Cardiac muscle cell (in vitro differentiated cells and primary cell): ENCODE measurements around the gene GPX8. TPM values are rescaled to one million over a fixed set of nuclear protein-coding genes. Genes with fewer than 3 reads are reported as not detected.
A peak's percentile ranks its signal among the peaks of the same experiment; 100 is the strongest.

Experiments used
- DNase-seq, 2 donors: peaks; one replicate each; pipeline versions ENCODE4 v3.0.0 to v3.0.0-alpha.2; 2010 to 2017; ENCODE audit warnings: low read depth in 1 of 2, low spot score in 1 of 2
- H3K27ac ChIP-seq: fragments of 200-600 bp; sonication (generic); 2 replicates; pipeline ENCODE4 v1.5.1; 2016
- H3K27me3 ChIP-seq: fragments of 200-600 bp; sonication (generic); 2 replicates; pipeline ENCODE4 v1.6.0; 2016; ENCODE audit warnings: control low read depth
- H3K36me3 ChIP-seq: fragments of 200-600 bp; sonication (generic); 2 replicates; pipeline ENCODE4 v1.5.1; 2016; ENCODE audit warnings: control low read depth
- H3K4me1 ChIP-seq: fragments of 200-600 bp; sonication (generic); 2 replicates; pipeline ENCODE4 v1.8.1; 2017; ENCODE audit warnings: low read depth, mild to moderate bottlenecking, mixed run types
- H3K4me3 ChIP-seq: fragments of 200-600 bp; sonication (generic); 2 replicates; pipeline ENCODE4 v1.5.1; 2016; ENCODE audit warnings: mild to moderate bottlenecking
- H3K9me3 ChIP-seq: fragments of 200-600 bp; sonication (generic); 2 replicates; pipeline ENCODE4 v1.5.1; 2017; ENCODE audit warnings: low read depth, mild to moderate bottlenecking, control low read depth
- CTCF ChIP-seq: IDR thresholded peaks from 2 replicates; pipeline ENCODE4 v1.5.1; 2012; ENCODE audit warnings: low read depth, mild to moderate bottlenecking, low read length
- polyA plus RNA-seq: library from polyadenylated mRNA; unstranded; fragments of >200 nt; fragmentation: Nextera tagmentation; extraction: Ambion mirVana; gene quantifications from 2 replicates; pipeline ENCODE4 v1.2.1, GENCODE V29; 2016
- total RNA-seq: library from RNA; depleted of rRNA; stranded (reverse); fragments of >200 nt; gene quantifications from 2 replicates; pipeline ENCODE4 v1.2.3, GENCODE V29; 2016

GPX8 gene
- total and polyA plus RNA-seq, 2 experiments from 2014 or later = 44.5 to 68.5 TPM

- Histone ChIP-seq H3K4me1 (peaks cover 4% of the 10 kb centered on the region), H3K9me3 (no peaks in the 10 kb centered on the region), H3K27ac (no peak overlapping the region), H3K4me3 (peak overlapping the region; percentile 39), H3K36me3 (no peaks in the 10 kb centered on the region), H3K27me3 (peaks cover 58% of the 10 kb centered on the region)
- no peak for TF ChIP-seq CTCF
- no peak for DNase-seq
These were observed 13.8 kb downstream of the GPX8 start for GRCh38 chr5:55173687-55174230.

- Histone ChIP-seq H3K36me3 (no peaks in the 10 kb centered on the region), H3K9me3 (no peaks in the 10 kb centered on the region), H3K27me3 (peaks cover 79% of the 10 kb centered on the region), H3K27ac (no peak overlapping the region), H3K4me1 (peaks cover 4% of the 10 kb centered on the region), H3K4me3 (peak overlapping the region; percentile 25)
- no peak for DNase-seq
- TF ChIP-seq CTCF = no peak
These were observed 15.8 kb downstream of the GPX8 start for GRCh38 chr5:55175781-55176175.

GRCh38 chr5:55176176-55176818 lies 16.3 kb downstream of the GPX8 start:
- peak; percentile 9 to 82 for DNase-seq
- Histone ChIP-seq H3K27ac (no peak overlapping the region), H3K27me3 (peaks cover 84% of the 10 kb centered on the region), H3K4me3 (peak overlapping the region; percentile 25), H3K9me3 (no peaks in the 10 kb centered on the region), H3K4me1 (peaks cover 4% of the 10 kb centered on the region), H3K36me3 (no peaks in the 10 kb centered on the region)
- TF ChIP-seq CTCF = no peak

GRCh38 chr5:55177078-55177477 lies 17.1 kb downstream of the GPX8 start:
- DNase-seq = no peak
- H3K9me3 ChIP-seq = no peaks in the 10 kb centered on the region
- no peaks in the 10 kb centered on the region for H3K36me3 ChIP-seq
- H3K4me3 ChIP-seq = no peak overlapping the region
- H3K27me3 ChIP-seq = peaks cover 92% of the 10 kb centered on the region
- H3K4me1 ChIP-seq = peaks cover 4% of the 10 kb centered on the region
- TF ChIP-seq CTCF = no peak
- no peak overlapping the region for H3K27ac ChIP-seq

GRCh38 chr5:55180016-55180415 lies 20.0 kb downstream of the GPX8 start:
- no peaks in the 10 kb centered on the region for H3K9me3 ChIP-seq
- H3K27ac ChIP-seq = no peak overlapping the region
- DNase-seq = no peak
- H3K27me3 ChIP-seq = peaks cover 82% of the 10 kb centered on the region
- no peak overlapping the region for H3K4me3 ChIP-seq
- H3K36me3 ChIP-seq = no peaks in the 10 kb centered on the region
- no peaks in the 10 kb centered on the region for H3K4me1 ChIP-seq
- TF ChIP-seq CTCF = no peak
